Ecto neural progenitor cell (in vitro differentiated cells): ENCODE data around the gene C9orf50.
A peak's percentile ranks its signal among the peaks of the same experiment; 100 is the strongest.

Source experiments
- DNase-seq: peaks from one replicate; pipeline ENCODE4 v3.0.0-alpha.2; 2018; ENCODE audit warnings: low spot score

The C9orf50 gene

GRCh38 chr9:129631674-129632129 is 10.8 kb upstream of the C9orf50 start:
- no peak for DNase-seq

GRCh38 chr9:129630967-129631673 is 10.2 kb upstream of the C9orf50 start:
- DNase-seq: no peak

DNA sequence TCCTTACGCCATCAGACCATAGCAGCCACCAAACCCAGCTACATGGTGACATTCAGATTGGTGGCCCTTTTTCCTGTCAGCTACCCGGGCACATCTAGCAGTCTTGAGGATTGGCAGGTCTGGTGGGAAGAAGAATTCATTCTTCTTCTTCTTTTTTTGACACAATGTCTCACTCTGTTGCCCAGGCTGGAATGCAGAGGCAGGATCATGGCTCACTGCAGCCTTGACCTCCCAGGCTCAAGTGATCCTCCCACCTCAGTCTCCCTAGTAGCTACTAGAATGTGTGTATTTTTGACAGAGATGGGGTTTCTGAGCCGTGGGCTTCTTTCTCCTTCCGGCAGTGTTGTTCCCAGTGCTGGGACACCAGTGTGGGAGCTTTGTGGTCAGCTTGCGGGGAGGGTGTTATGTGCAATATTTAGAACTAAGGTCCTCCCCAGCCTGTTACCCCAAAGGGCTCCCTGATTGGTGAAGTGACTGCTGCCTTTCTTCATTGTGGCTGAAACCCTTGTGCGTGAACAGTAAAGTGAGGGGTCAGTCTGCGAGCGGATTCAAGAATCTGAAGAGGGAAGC is 8.4 kb upstream of the C9orf50 start:
- no peak for DNase-seq

- no peak for DNase-seq
Observed at GRCh38 chr9:129628709-129629108, 7.8 kb upstream of the C9orf50 start.

DNA sequence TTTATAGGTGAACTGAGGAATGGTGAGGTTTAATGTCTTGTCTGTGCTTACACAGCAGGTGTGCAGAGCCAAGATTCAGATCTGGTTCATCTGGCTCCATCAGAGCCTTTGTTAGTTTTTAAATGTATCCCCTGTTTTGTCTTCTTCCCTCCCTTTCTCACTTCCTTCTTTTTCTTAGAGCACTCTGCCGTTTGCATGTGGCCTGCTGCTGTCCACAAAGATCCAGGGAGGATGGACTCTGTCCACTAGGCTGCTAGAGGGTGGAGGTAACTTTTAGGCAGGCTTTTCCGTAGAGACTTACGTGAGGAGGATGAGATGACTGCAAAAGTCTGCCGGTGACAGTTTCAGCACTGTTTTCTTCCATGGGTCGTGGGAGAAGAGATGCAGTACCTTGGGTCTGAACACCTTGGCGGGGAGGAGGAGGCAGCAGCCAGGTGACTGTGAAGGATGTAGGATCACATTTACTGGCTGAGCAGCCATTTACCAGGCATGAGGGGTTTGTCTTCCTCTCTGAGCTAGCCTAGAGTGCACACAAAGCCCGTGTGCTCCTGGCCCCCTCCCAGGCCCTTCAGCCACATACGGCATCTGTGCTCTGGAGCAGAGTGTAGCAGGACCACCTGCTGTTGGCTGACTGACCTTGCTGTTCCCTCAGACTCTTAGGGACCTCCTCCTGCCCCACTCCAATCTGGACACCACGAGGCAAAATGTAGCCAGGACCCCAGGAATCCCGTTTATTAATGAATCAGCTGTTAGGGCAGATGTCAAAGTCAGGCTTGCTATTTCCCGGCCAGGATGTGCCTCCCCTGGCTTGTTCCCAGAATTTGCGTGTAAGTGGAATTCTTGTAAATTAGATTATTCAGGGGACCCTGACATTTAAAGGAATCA is 6.9 kb upstream of the C9orf50 start:
- no peak for DNase-seq

DNA sequence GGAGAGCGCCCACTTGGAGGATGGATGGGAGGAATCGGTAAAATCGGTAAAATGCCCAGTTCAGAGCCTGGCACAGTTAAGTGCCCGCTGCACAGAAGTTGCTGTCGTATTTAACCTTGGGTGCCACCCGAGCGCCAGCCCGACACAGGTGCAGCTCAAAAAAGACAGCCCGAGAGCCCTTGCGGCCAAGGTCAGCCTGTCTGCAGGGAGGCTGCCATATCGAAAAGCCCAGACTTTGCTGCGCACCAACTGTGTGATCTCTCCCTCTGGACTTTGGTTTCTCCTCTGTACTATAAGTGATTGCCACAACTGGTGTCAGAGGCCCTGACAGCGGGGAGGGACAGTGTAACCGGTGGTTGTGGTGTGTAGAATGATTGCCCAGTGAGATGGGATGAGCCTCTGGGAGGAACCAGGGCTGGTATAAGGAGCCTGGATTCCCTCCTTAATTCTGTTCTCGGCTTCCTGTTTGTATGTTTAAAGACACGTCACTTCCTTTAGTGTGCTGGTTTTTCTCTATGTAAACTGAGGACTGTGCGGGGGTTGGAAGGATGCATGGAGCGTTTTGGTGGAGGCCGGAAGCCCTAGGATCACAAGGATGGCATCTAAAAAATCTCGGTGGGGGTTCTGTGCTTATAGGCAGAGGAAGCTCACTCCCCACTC is 5.9 kb upstream of the C9orf50 start:
- no peak for DNase-seq

DNA sequence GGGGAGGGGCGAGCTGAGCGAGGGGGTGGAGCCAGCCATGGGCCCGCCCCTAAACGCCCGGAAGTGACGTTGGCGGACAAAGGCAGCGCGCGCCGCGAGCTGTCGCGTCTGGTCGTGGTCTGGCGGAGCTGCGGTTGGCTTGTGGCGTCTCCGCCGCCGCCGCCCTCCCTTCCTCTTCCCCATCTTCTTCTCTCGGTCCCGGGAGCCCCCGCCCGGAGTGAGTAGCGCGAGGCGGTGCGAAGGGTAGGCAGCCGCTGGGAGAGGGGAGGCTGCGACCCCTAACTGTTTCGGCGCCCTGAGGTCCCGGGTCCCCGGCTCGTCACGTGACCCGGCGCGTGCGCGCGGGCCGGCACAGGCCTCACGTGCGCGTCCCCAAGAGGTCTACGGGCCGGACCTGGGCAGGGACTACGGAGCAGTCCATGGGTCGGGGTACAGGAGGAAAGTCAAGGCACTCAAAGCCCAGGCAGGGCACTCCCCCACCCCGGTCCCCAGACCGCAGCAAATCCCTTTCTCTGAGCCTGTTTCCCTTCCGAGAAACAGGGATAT is 5.3 kb upstream of the C9orf50 start, which contains the start of gene NTMT1:
Gene NTMT1 (plus strand): TSS at position 85 of the 546 bp plus-strand sequence. CDS start 6,541 bp downstream, outside the sequence.
- peak; percentile 92 for DNase-seq

- no peak for DNase-seq
Observed at GRCh38 chr9:129624947-129625346, 4.0 kb upstream of the C9orf50 start.

GRCh38 chr9:129624168-129624759 is 3.4 kb upstream of the C9orf50 start:
- peak; percentile 85 for DNase-seq

GRCh38 chr9:129623331-129623730 is 2.4 kb upstream of the C9orf50 start:
- no peak for DNase-seq

DNA sequence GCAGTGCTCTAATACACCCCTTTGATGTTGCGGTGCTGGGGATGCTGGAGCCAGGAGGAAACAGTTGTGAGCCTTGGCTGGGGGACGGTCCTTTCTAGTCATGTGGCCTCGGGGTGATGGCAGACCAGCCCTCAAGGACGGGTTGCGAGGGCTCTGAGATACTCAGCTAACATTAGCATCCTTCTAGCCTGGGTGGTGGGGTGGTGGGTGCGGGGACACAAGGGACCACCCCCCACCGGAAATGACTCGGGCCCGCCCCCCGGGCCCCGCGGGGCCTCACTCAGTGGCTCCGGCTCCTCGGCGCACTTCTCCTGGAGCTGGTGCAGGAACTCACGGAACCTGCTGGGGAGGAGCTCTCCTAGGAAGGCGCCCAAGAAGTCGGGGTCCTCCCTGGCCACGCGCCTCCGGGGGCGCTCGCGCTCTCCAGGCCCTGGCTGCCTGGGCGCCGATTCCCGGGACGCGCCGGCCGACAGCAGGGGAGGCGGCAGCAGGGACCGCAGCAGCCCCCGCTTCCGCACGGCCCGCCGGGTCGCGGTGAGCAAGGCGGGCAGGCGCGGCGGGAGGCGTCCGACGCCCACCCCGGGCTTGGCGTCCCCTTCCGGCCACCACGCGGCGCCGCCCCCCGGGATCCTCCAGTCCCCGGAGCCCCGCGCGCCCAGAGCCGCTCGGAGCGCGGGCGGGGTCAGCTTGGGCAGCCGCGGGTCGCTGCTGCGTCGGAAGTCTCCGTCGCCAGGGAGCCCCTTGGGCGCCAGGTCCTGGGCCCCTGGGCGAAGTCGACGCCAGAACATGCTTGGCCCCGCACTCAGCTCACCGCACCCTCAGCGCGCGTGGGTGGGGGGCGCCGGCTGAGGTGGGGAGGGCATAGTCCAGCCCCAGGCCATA is 873 bp downstream of the C9orf50 start:
- peak; percentile 76 for DNase-seq

- DNase-seq: no peak
Observed at GRCh38 chr9:129617167-129617566, 3.7 kb downstream of the C9orf50 start.

- no peak for DNase-seq
Observed at GRCh38 chr9:129615407-129616285, 5.3 kb downstream of the C9orf50 start.

DNA sequence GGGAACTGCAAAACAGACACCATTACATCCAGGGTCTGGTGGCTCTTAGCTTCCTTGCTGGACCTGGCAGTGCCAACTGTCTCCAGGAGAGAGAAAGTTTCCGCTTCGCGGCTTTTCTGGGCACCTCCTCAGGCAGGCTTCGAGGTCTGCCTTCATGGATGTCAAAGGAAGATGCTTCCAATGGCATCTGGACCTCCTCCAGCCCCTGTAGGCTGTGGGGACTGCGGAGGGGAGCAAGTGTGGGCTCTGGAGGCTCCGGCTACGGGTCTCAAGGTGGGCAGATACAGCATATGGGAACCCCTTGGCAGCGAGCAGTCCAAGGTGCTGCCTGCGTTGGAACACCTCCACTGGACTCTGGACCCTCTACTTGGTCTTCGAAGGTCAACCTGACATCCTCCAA is 6.0 kb downstream of the C9orf50 start:
- no peak for DNase-seq

DNA sequence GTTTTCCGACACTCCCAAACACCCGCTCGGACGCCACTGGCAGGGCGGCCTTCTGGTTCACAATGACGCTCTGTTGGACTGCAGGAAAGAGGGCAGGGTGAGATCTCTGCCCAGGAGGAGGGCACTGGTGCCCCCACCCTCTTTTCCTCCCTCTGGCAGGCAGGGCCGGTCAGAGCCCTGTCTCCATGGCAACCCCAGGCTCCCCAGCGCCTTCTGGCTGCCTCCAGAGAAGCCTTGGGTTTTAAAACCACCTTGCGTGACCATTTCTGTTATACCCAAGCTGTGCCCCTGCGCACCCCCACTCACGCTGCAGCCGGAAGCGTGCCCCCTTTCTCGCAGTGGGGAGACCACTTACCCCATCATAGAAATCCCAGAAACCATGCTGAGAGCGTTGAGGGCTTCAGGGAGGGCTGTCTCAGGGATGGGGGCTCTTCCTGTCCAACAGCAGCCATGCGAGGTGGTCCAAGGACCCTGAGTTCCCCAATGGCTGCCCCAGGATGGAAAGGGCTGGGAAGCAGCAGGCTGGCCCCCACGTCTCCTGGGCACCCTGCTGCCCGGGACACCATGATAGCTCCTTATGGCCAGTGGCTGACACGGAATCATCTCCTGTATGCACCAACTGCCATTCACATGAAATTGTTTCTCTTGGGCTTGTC is 7.3 kb downstream of the C9orf50 start:
- DNase-seq: peak; percentile 65

DNA sequence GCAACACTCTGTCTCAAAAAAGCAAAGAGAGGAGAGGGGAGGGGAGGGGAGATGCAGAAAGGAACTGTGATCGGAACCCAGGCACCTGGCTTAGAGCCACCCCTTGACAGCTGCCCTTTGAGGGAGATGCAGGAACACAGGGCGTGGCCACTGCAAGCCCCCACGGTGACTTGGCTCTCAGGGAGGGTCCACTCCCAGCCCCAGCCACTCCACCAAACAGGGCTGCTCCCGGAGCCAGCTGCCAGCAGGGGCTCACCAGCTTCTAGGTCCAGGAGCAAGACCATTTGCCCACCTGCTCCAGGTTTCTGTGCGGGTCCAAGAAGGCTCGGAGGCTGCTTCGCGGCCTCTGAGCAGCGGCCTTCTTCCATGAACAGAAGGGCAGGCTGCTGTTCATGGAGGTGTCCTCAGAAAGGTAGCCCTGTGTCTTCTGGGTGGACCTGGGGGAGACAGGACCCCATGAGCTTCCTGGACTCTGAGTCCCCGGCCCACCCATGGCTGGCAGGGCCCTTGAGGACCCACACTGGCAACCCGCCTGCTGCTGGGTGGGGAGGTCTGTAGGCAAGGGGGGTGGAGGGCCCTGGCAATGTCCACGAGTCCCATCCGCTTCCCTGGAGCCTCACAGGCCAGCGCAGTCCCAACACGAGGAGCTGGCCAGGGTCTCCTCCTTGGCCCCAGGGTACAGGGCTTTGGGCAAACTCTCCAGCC is 7.9 kb downstream of the C9orf50 start:
- DNase-seq: no peak

DNA sequence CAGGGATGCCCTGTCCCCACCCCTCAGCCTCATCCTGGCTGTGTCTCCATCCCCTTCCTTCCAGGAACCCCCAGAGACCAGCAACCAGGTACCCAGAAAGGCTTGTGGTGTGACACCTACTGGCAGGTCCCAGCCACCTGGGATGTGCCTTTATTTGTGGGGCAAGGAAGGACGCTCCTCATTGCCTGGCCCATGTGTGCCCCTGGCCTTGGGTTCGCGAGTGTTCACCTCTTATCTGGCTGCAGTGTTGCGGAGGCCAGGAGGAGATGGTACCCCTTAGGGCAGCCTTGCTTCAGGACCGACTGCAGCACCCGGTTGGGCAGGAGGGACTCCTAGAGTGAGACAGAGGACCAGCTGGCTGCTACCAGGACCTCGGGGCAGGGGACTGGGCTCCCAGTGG is 8.8 kb downstream of the C9orf50 start:
- DNase-seq: no peak

DNA sequence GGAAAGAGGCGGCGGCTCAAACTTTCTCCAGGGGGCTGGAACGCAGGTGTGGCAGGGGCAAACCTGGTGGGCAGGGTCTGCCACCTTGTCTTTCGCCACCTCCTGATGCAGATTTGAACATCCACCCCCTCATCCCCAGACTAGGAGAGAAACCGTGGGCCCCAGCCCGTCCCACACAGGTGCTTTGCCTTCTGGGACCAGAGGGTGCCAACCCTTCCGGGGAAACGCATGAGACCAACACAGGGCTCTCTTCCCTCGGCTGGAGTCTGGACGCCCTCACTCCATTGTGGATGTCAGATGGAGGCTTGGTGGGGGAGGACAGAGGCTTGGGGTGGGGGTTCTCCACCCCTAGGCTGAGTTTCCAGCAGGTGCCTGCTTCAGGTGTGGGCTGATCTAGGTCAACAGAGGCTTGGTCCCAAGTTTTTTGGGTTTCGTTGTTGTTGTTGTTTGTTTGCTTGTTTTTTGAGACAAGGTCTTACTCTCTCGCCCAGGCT is 9.5 kb downstream of the C9orf50 start:
- no peak for DNase-seq
